ENCODE results near the gene ERG.

ERG gene

DNA sequence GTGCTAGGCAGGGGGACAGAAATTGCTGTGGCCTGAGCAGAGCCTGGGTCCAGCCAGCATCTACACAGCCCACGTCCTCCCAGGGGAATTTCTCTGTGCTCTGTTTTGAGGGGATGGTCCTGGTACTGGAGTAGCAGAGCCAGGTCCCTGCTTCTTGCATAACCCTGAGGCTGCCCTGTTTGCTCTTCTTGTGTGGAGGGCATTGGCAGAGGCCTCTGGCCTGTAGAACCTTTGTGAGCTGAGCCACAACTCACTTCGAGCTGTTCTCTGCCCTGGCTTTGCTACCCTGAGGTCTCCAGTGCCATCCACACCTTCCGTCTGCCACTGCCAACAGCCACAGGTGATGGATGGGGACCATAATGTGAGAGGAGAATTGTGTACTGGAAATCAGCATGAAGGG is 139.6 kb downstream of the ERG start:
- WGBS = 97% methylated on average over 3 of the region's 3 CpGs
- no peaks in the 10 kb centered on the region for H3K36me3 ChIP-seq (ENCODE audit: insufficient read depth, low read length)

DNA sequence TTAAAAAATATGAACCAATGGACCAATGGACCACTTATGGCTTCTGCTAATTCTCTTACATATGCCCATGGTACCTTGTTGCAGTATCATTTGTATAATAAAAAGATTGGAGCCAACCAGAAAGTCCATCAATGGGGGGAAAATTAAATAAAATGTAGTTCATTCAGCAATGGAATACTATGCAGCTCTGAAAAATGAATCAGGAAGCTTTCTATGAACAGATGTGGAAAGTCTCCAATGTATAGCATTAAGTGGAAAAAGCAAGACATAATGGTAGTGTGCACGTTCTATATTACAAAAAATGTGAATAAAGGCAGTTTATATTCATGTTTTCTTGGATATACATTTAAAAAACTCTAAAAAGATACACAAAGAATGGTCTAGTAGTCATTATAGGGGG is 140.2 kb downstream of the ERG start:
- H3K9ac ChIP-seq (ENCODE audit: low read depth, low read length) = no peak overlapping the region
- H3K27me3 ChIP-seq (ENCODE audit: insufficient read depth, low read length) = no peaks in the 10 kb centered on the region
- no CpG with 5 or more reads among the region's 1 CpG for WGBS
- H3K36me3 ChIP-seq (ENCODE audit: insufficient read depth, low read length) = no peaks in the 10 kb centered on the region
- H3K4me3 ChIP-seq (ENCODE audit: low read length) = no peak overlapping the region
- H3K9me3 ChIP-seq (ENCODE audit: insufficient read depth, low read depth, low read length) = no peaks in the 10 kb centered on the region
- H3K4me1 ChIP-seq (ENCODE audit: insufficient read depth, low read length) = peaks cover 5% of the 10 kb centered on the region; the same call in 1 of the 2 replicates
- no peak overlapping the region for H3K27ac ChIP-seq (ENCODE audit: low read depth, low read length)

More for the DNA sequence above, 139.6 kb downstream of the ERG start:
- H3K4me3 ChIP-seq (ENCODE audit: low read length) = no peak overlapping the region
- H3K27ac ChIP-seq (ENCODE audit: low read depth, low read length) = no peak overlapping the region
- H3K27me3 ChIP-seq (ENCODE audit: insufficient read depth, low read length) = no peaks in the 10 kb centered on the region
- no peaks in the 10 kb centered on the region for H3K9me3 ChIP-seq (ENCODE audit: insufficient read depth, low read depth, low read length)
- no peak overlapping the region for H3K9ac ChIP-seq (ENCODE audit: low read depth, low read length)
- H3K4me1 ChIP-seq (ENCODE audit: insufficient read depth, low read length) = peaks cover 5% of the 10 kb centered on the region; the same call in 1 of the 2 replicates

DNA sequence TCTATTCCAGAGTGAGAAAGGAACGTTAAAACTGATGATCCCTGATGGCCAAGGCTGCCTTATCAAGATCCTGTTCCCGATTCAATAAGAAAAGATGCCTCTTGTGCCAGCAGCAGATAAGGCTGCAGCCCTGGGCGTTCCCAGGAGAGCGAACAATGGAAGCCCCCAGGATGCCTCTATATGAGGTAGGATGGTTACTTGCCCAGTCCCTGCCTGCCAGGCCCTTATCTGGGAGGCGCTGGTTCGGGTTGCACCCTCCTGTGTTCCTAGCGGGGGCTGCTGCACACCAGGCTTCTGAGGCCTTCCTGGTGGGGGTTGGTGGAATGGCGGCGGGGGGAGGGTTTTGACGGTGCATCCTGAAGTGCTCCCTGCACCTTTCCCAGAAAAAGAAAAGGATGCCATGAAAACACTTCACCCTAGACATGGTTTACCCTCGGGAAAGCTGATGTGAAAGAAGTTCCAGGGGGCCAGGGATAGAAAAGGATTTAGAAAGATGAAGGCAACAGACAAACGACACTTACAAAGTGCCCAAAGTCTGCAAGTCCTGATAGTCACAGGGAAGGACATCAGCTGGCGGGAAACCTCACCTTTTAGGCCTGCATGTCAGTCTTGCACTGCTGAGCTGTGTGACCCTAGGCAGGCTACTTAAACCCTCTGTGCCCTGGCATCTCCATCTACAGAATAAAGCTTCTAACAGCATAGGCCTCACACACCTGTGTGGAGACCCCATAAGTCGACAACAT is 141.2 kb downstream of the ERG start:
- no peak overlapping the region for H3K27ac ChIP-seq (ENCODE audit: low read depth, low read length)
- no peak overlapping the region for H3K4me3 ChIP-seq (ENCODE audit: low read length)
- no peaks in the 10 kb centered on the region for H3K36me3 ChIP-seq (ENCODE audit: insufficient read depth, low read length)
- no peaks in the 10 kb centered on the region for H3K9me3 ChIP-seq (ENCODE audit: insufficient read depth, low read depth, low read length)
- no peak overlapping the region for H3K9ac ChIP-seq (ENCODE audit: low read depth, low read length)
- H3K4me1 ChIP-seq (ENCODE audit: insufficient read depth, low read length) = peaks cover 10% of the 10 kb centered on the region
- 66% methylated on average over 14 of the region's 14 CpGs for WGBS
- peaks cover 3% of the 10 kb centered on the region; the same call in 1 of the 2 replicates for H3K27me3 ChIP-seq (ENCODE audit: insufficient read depth, low read length)

DNA sequence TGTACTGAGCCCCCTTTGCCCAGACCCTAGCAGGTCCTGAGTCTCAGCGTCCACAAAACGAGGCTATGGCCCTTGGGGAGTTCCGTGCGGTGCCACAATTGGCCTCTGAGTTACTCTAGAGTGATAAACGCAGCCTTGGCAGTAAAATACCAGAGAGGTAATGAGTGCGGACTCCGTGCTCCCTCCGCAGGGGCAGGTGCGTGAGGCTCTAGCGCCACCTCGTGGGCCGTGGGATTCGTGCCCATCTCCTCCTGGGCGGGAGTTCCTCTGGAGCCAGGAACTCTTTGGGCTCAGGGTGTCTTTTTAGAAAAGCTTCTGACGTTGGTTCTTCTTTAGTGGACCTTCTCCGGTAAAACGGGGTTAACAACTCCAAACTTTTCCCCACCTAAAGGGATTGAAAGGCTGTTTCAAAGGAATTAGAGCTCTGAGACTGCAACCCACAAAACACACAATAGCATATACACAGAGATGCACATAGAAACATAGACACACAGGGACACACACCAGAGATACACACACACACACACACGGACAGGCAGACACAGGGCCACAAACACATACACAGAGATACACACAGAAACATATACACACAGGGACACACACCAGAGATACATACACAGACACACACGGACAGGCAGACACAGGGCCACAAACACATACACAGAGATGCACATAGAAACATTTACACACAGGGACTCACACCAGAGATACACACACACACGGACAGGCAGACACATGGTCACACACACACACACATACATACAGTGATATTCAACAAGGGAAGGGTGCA is 142.1 kb downstream of the ERG start:
- Histone ChIP-seq H3K4me1 (ENCODE audit: insufficient read depth, low read length) (peaks cover 16% of the 10 kb centered on the region), H3K27me3 (ENCODE audit: insufficient read depth, low read length) (peaks cover 3% of the 10 kb centered on the region; the same call in 1 of the 2 replicates), H3K4me3 (ENCODE audit: low read length) (no peak overlapping the region), H3K27ac (ENCODE audit: low read depth, low read length) (no peak overlapping the region), H3K9ac (ENCODE audit: low read depth, low read length) (no peak overlapping the region), H3K9me3 (ENCODE audit: insufficient read depth, low read depth, low read length) (no peaks in the 10 kb centered on the region), H3K36me3 (ENCODE audit: insufficient read depth, low read length) (no peaks in the 10 kb centered on the region)
- 15% methylated on average over 20 of the region's 20 CpGs for WGBS

DNA sequence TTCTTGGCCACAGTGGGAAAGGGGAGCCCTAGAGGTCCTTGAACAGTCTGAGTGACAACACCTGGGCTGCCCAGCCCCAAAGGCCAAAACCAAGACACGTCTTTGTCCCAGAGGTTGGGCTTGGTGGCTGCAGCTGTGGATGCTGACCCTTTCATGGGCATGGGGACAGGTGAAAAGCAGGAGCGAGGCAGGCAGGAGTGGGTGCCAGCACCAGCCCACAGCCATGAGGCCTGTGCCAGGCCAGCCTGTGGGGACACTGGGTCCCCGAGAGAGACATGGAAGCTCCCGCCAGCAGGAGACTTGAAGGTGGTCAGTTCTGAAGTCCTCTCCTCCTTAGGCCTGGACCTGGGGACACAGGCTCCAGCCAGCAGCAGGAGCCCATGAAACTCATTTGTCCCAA is 142.9 kb downstream of the ERG start:
- no peaks in the 10 kb centered on the region for H3K36me3 ChIP-seq (ENCODE audit: insufficient read depth, low read length)
- no peaks in the 10 kb centered on the region for H3K9me3 ChIP-seq (ENCODE audit: insufficient read depth, low read depth, low read length)
- H3K9ac ChIP-seq (ENCODE audit: low read depth, low read length) = no peak overlapping the region
- H3K27me3 ChIP-seq (ENCODE audit: insufficient read depth, low read length) = peaks cover 3% of the 10 kb centered on the region; the same call in 1 of the 2 replicates
- no peak overlapping the region for H3K27ac ChIP-seq (ENCODE audit: low read depth, low read length)
- H3K4me1 ChIP-seq (ENCODE audit: insufficient read depth, low read length) = peaks cover 21% of the 10 kb centered on the region
- H3K4me3 ChIP-seq (ENCODE audit: low read length) = no peak overlapping the region
- 95% methylated on average over 4 of the region's 4 CpGs for WGBS

DNA sequence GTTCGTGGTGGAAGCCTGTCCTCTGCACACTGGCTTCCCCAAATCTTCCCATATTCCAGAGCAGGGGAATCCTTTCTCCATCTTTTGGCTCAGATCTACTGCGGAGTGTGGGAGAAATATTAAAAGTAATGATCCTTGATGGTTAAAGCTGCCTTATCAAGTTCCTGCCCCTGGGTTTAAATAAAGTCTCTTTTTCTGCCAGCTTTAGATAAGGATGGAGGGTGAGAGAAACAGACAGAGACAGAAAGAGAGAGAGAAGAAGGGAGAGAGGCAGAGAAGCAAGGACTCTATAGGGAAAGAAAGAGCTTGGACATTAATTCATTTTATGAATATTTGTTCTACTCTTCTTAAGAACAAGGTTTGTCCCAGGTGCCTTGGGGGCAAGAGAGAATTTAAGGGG is 143.5 kb downstream of the ERG start:
- Histone ChIP-seq H3K4me1 (ENCODE audit: insufficient read depth, low read length) (peaks cover 21% of the 10 kb centered on the region), H3K27ac (ENCODE audit: low read depth, low read length) (no peak overlapping the region), H3K4me3 (ENCODE audit: low read length) (no peak overlapping the region), H3K36me3 (ENCODE audit: insufficient read depth, low read length) (no peaks in the 10 kb centered on the region), H3K27me3 (ENCODE audit: insufficient read depth, low read length) (peaks cover 3% of the 10 kb centered on the region; the same call in 1 of the 2 replicates), H3K9ac (ENCODE audit: low read depth, low read length) (no peak overlapping the region), H3K9me3 (ENCODE audit: insufficient read depth, low read depth, low read length) (no peaks in the 10 kb centered on the region)
- 83% methylated on average over 2 of the region's 2 CpGs for WGBS

DNA sequence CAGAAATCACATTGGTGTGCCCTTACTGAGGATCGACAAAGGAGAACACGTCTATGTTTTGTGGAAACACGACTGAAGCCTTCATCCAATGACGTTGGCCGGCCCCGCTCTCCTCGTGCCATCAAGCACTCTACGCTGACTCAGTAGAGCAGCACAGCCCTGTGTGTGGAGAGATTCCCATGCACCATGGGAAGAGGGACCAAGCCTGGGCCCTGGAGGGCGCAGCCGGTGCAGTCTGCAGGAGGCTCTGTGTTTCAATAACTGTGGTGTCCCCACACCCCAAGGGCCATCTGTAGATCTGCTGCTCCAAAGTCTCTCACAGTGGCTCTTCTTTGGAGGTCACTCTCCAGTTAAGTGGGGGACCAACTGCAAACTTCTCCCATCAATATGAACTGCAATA is 144.0 kb downstream of the ERG start:
- Histone ChIP-seq H3K9ac (ENCODE audit: low read depth, low read length) (no peak overlapping the region), H3K9me3 (ENCODE audit: insufficient read depth, low read depth, low read length) (no peaks in the 10 kb centered on the region), H3K27me3 (ENCODE audit: insufficient read depth, low read length) (peaks cover 3% of the 10 kb centered on the region; the same call in 1 of the 2 replicates), H3K27ac (ENCODE audit: low read depth, low read length) (no peak overlapping the region), H3K4me3 (ENCODE audit: low read length) (no peak overlapping the region), H3K36me3 (ENCODE audit: insufficient read depth, low read length) (no peaks in the 10 kb centered on the region), H3K4me1 (ENCODE audit: insufficient read depth, low read length) (peaks cover 21% of the 10 kb centered on the region)
- WGBS = 95% methylated on average over 10 of the region's 10 CpGs

DNA sequence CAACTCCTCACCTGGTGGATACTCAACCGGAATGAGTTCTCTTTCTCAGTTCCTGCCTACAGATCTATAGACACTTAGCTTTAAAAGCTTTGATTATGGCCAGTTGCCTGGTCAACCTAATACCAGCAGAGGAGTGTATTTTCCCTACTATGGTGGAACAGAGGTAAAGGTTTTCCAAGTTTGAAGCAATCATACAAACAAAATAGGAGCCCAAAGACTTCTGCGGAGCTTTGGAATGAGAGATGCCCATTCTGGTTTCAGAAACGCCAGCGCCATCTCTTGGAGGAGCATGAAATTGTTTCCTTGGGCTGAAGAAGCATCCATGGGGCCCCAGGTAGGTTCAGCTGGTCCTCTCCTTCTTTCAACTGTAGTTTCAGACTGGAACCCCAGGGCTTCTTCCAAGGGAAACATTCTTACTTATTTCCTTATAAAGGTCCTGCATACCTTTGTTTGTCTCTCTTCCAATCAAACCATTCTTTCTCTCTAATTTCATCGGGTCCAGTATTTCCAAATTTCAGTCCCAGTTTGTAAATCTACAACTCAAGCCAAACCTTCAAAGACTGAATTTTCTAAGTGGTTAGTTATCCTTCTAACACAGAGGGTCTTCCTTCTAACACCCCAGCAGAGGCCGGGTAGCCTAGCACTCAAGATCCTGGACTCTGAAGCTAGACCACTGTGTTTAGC is 145.6 kb downstream of the ERG start:
- H3K4me1 ChIP-seq (ENCODE audit: insufficient read depth, low read length) = peaks cover 21% of the 10 kb centered on the region
- H3K4me3 ChIP-seq (ENCODE audit: low read length) = no peak overlapping the region
- no peaks in the 10 kb centered on the region for H3K9me3 ChIP-seq (ENCODE audit: insufficient read depth, low read depth, low read length)
- WGBS = 58% methylated on average over 6 of the region's 6 CpGs
- H3K27me3 ChIP-seq (ENCODE audit: insufficient read depth, low read length) = peaks cover 3% of the 10 kb centered on the region; the same call in 1 of the 2 replicates
- no peaks in the 10 kb centered on the region for H3K36me3 ChIP-seq (ENCODE audit: insufficient read depth, low read length)
- peak overlapping the region; percentile 4; the same call in 1 of the 2 replicates for H3K27ac ChIP-seq (ENCODE audit: low read depth, low read length)
- peak overlapping the region; percentile 23; the same call in 1 of the 2 replicates for H3K9ac ChIP-seq (ENCODE audit: low read depth, low read length)

DNA sequence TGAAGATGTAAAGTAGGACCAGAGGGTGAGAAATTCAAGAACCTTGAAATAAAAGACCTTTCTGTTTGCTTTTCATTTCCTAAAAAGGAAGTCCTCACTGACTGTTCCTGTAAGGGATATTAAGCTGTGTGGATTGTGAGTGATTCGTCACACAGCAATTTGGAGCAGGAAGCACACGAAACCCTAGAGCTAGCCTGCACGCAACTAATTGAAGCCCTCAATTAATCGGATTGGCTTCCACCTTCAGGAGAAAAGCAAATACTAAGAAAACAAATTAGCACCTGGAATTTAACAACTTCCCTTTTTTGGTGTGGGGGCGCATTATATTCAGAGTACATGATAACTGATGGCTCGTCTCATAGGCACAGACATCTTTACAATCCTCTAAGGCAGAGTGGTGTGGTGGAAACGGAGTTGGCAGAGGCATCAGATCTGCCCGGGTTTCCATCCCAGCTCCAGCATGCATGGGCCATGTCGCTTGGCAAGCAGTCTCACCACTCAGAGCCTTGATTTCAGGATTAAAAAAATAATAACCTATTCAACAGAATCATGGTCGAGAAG is 146.2 kb downstream of the ERG start:
- peaks cover 3% of the 10 kb centered on the region; the same call in 1 of the 2 replicates for H3K27me3 ChIP-seq (ENCODE audit: insufficient read depth, low read length)
- peak overlapping the region; percentile 4; the same call in 1 of the 2 replicates for H3K27ac ChIP-seq (ENCODE audit: low read depth, low read length)
- 52% methylated on average over 9 of the region's 10 CpGs for WGBS
- H3K36me3 ChIP-seq (ENCODE audit: insufficient read depth, low read length) = no peaks in the 10 kb centered on the region
- no peaks in the 10 kb centered on the region for H3K9me3 ChIP-seq (ENCODE audit: insufficient read depth, low read depth, low read length)
- no peak overlapping the region for H3K4me3 ChIP-seq (ENCODE audit: low read length)
- peak overlapping the region; percentile 23; the same call in 1 of the 2 replicates for H3K9ac ChIP-seq (ENCODE audit: low read depth, low read length)
- H3K4me1 ChIP-seq (ENCODE audit: insufficient read depth, low read length) = peaks cover 21% of the 10 kb centered on the region

DNA sequence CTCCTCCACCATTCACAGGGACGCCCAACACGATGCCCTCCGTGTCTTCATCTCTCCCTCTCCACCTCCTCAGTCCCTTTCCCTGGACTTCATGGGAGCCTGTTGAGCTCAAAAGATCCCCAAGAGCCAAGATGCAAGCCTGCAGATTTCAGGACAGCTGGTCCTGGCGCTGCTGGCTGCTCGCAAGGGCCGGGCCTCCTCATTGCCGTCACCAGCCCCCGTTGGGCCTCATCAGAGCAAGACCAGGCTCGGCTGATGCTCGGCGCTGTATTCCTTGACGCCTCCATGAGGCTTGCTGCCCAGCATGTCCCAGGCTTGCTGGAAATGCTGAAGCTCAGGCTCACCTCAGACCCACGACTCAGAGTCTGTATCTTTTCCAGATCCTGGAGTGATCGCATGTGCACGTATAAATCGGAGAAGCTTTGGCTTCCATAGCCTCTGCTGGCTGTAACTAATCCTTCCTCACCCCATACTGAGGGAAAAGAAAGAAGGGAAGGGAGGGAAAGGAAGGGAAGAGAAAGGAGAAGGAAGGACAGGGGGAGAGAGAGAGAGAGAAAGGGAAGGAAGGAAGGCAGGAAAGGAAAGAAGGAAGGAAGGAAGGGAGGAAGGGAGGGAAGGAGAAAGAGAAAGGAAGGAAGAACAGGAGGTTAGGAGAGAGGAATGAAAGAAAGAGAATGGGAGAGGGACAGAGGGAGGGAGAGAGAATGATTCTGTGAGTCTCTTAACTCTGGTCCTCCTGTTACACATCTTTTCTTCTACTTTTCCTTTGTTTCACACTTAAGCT is 146.9 kb downstream of the ERG start:
- H3K9me3 ChIP-seq (ENCODE audit: insufficient read depth, low read depth, low read length) = no peaks in the 10 kb centered on the region
- no peak overlapping the region for H3K4me3 ChIP-seq (ENCODE audit: low read length)
- H3K36me3 ChIP-seq (ENCODE audit: insufficient read depth, low read length) = no peaks in the 10 kb centered on the region
- peaks cover 16% of the 10 kb centered on the region for H3K4me1 ChIP-seq (ENCODE audit: insufficient read depth, low read length)
- peak overlapping the region; percentile 15; the same call in 1 of the 2 replicates for H3K9ac ChIP-seq (ENCODE audit: low read depth, low read length)
- 91% methylated on average over 16 of the region's 16 CpGs for WGBS
- peak overlapping the region; percentile 51; the same call in 1 of the 2 replicates for H3K27ac ChIP-seq (ENCODE audit: low read depth, low read length)
- peaks cover 3% of the 10 kb centered on the region; the same call in 1 of the 2 replicates for H3K27me3 ChIP-seq (ENCODE audit: insufficient read depth, low read length)

Measured in HUES64 (cell line).